H1 (cell line): ENCODE data around the gene CYP46A1. TPM values are rescaled to one million over a fixed set of nuclear protein-coding genes. Genes with fewer than 3 reads are reported as not detected.

Source experiments
- CTCF ChIA-PET: fragments of 300-600 bp; sonication (Branson Sonifier 250); formaldehyde crosslinking; loops from one replicate; lab custom pipeline; 2021; ENCODE audit not compliant: partially characterized antibody; lab: Charles Lee
- POLR2A ChIA-PET: fragments of 300-600 bp; sonication (Branson Sonifier 250); formaldehyde crosslinking; loops from one replicate; lab custom pipeline; 2021; ENCODE audit warnings: inconsistent platforms; ENCODE audit not compliant: partially characterized antibody; lab: Charles Lee
- DNase-seq, 2 experiments: peaks; one replicate each; pipeline versions ENCODE4 v3.0.0 to v3.0.0-alpha.2; 2010 to 2022; ENCODE audit warnings: low spot score in 2 of 2, low read depth in 1 of 2, mixed read lengths in 1 of 2
- FAIRE-seq: peaks from 2 replicates; lab custom pipeline; 2011; peaks lifted over from hg19 to GRCh38; lab: Jason Lieb, UNC
- H2AFZ ChIP-seq: 2 replicates; pipeline ENCODE4 v1.8.1; 2012; ENCODE audit warnings: low read length, inconsistent platforms
- H2AK5ac ChIP-seq: 2 replicates; pipeline ENCODE4 v1.6.1; 2013; ENCODE audit warnings: low read depth, low read length
- H2BK120ac ChIP-seq: replicated peaks from 2 replicates; pipeline ENCODE3; 2013; ENCODE audit warnings: low read depth, low read length, inconsistent platforms
- H2BK12ac ChIP-seq: 2 replicates; pipeline ENCODE4 v1.6.1; 2013; ENCODE audit warnings: low read depth, low read length
- H2BK15ac ChIP-seq: 2 replicates; pipeline ENCODE4 v1.6.1; 2013; ENCODE audit warnings: low read length
- H2BK20ac ChIP-seq: 2 replicates; pipeline ENCODE4 v1.6.1; 2013; ENCODE audit warnings: low read length
- H2BK5ac ChIP-seq: 2 replicates; pipeline ENCODE4 v1.6.1; 2013; ENCODE audit warnings: low read depth, low read length
- H3K14ac ChIP-seq: 2 replicates; pipeline ENCODE4 v1.6.1; 2013; ENCODE audit warnings: inconsistent platforms; ENCODE audit not compliant: insufficient read length
- H3K18ac ChIP-seq: 2 replicates; pipeline ENCODE4 v1.6.1; 2013; ENCODE audit warnings: low read length; ENCODE audit errors: extremely low read depth
- H3K23ac ChIP-seq: 2 replicates; pipeline ENCODE4 v1.6.1; 2013; ENCODE audit warnings: inconsistent platforms; ENCODE audit not compliant: insufficient read length
- H3K23me2 ChIP-seq: 2 replicates; pipeline ENCODE4 v1.6.1; 2013; ENCODE audit warnings: low read depth, low read length
- H3K27ac ChIP-seq: 2 replicates; pipeline ENCODE4 v1.6.1; 2011; ENCODE audit warnings: low read depth, low read length, inconsistent platforms
- H3K27me3 ChIP-seq, 4 experiments: replicated peaks in 1 of 4; 1 replicate in 1 of 4; 2 replicates in 3 of 4; pipeline versions ENCODE4 v1.6.1 to v1.8.1; 2011 to 2013; ENCODE audit warnings: low read length in 3 of 4, mild to moderate bottlenecking in 3 of 4, inconsistent platforms in 2 of 4, mixed read lengths in 2 of 4, moderate library complexity in 1 of 4; ENCODE audit not compliant: control insufficient read depth in 3 of 4, insufficient read depth in 3 of 4; ENCODE audit errors: extremely low read depth in 1 of 4
- H3K36me3 ChIP-seq, 4 experiments: 2 replicates each; pipeline versions ENCODE4 v1.6.1 to v1.8.1; 2011 to 2013; ENCODE audit warnings: mild to moderate bottlenecking in 4 of 4, low read length in 3 of 4, moderate library complexity in 2 of 4, control low read depth in 1 of 4, inconsistent platforms in 1 of 4; ENCODE audit not compliant: insufficient read depth in 4 of 4, control insufficient read depth in 2 of 4
- H3K4ac ChIP-seq: replicated peaks from 2 replicates; pipeline ENCODE3; 2013; ENCODE audit warnings: low read length, low read depth, mixed read lengths, inconsistent platforms; ENCODE audit not compliant: insufficient read length
- H3K4me1 ChIP-seq, 4 experiments: replicated peaks in 1 of 4; 1 replicate in 1 of 4; 2 replicates in 3 of 4; pipeline versions ENCODE4 v1.6.1 to v1.8.1; 2011 to 2013; ENCODE audit warnings: low read length in 3 of 4, inconsistent platforms in 2 of 4, mixed read lengths in 1 of 4; ENCODE audit not compliant: insufficient read depth in 4 of 4, control insufficient read depth in 3 of 4
- H3K4me2 ChIP-seq, 2 experiments: 2 replicates each; pipeline versions ENCODE4 v1.6.1 to v1.8.1; 2011 to 2013; ENCODE audit warnings: low read depth in 2 of 2, low read length in 2 of 2, control low read depth in 1 of 2, inconsistent platforms in 1 of 2, mild to moderate bottlenecking in 1 of 2; ENCODE audit not compliant: insufficient read depth in 1 of 2
- H3K4me3 ChIP-seq, 4 experiments: fragments of 200-600, 300-600 bp in 1 of 4; sonication (generic), shearing (Covaris generic), sonication (Bioruptor Twin) in 1 of 4; 2 replicates each; pipeline versions ENCODE4 v1.5.1 to v1.8.1; 2011 to 2016; ENCODE audit warnings: low read length in 4 of 4, low read depth in 3 of 4, control low read depth in 2 of 4, inconsistent platforms in 2 of 4, mild to moderate bottlenecking in 2 of 4, mixed read lengths in 1 of 4, moderate library complexity in 1 of 4; ENCODE audit not compliant: insufficient read depth in 2 of 4; ENCODE audit errors: extremely low read depth in 1 of 4
- H3K56ac ChIP-seq: replicated peaks from 2 replicates; pipeline ENCODE3; 2013; ENCODE audit warnings: low read depth, mild to moderate bottlenecking, mixed read lengths, low read length, inconsistent platforms; ENCODE audit not compliant: insufficient read length
- H3K79me1 ChIP-seq: 2 replicates; pipeline ENCODE4 v1.6.1; 2013; ENCODE audit warnings: low read depth, low read length, control low read depth
- H3K79me2 ChIP-seq, 2 experiments: 2 replicates each; pipeline versions ENCODE4 v1.6.1 to v1.8.1; 2012 to 2013; ENCODE audit warnings: low read length in 2 of 2, mild to moderate bottlenecking in 2 of 2, inconsistent platforms in 1 of 2; ENCODE audit not compliant: insufficient read depth in 2 of 2, control insufficient read depth in 1 of 2
- H3K9ac ChIP-seq, 4 experiments: replicated peaks in 1 of 4; 1 replicate in 1 of 4; 2 replicates in 3 of 4; pipeline versions ENCODE4 v1.6.1 to v1.8.1; 2011 to 2013; ENCODE audit warnings: low read depth in 3 of 4, low read length in 3 of 4, control low read depth in 2 of 4, mild to moderate bottlenecking in 2 of 4, moderate library complexity in 2 of 4, inconsistent platforms in 1 of 4; ENCODE audit errors: extremely low read depth in 1 of 4
- H3K9me3 ChIP-seq, 2 experiments: 2 replicates each; pipeline versions ENCODE4 v1.6.1 to v1.8.1; 2012 to 2013; ENCODE audit warnings: mild to moderate bottlenecking in 2 of 2, moderate library complexity in 2 of 2, control low read depth in 1 of 2, inconsistent platforms in 1 of 2, low read depth in 1 of 2, low read length in 1 of 2, mixed read lengths in 1 of 2; ENCODE audit not compliant: insufficient read depth in 2 of 2
- H4K20me1 ChIP-seq, 2 experiments: replicated peaks in 1 of 2; 2 replicates each; pipeline versions ENCODE3 to v1.8.1; 2011 to 2013; ENCODE audit warnings: inconsistent platforms in 2 of 2, low read length in 2 of 2, mild to moderate bottlenecking in 1 of 2; ENCODE audit not compliant: insufficient read depth in 2 of 2, control insufficient read depth in 1 of 2
- H4K5ac ChIP-seq: 2 replicates; pipeline ENCODE4 v1.6.1; 2013; ENCODE audit warnings: low read length, low read depth, mixed read lengths, inconsistent platforms; ENCODE audit not compliant: insufficient read length
- H4K8ac ChIP-seq: 2 replicates; pipeline ENCODE4 v1.8.0; 2013; ENCODE audit warnings: mild to moderate bottlenecking, moderate library complexity, low read length, inconsistent platforms; ENCODE audit not compliant: insufficient read depth; ENCODE audit errors: extremely low read depth
- H4K91ac ChIP-seq: replicated peaks from 2 replicates; pipeline ENCODE3; 2013; ENCODE audit warnings: low read length, mixed read lengths, inconsistent platforms; ENCODE audit not compliant: insufficient read length
- ATF2 ChIP-seq: IDR thresholded peaks from 2 replicates; pipeline ENCODE4 v1.6.1; 2012; ENCODE audit warnings: low read length, inconsistent platforms
- EGR1 ChIP-seq: IDR thresholded peaks from 2 replicates; pipeline ENCODE4 v1.6.1; 2011; ENCODE audit warnings: low read depth, low read length, borderline replicate concordance
- HDAC6 ChIP-seq: IDR thresholded peaks from one replicate; pipeline ENCODE4 v1.7.1; 2012; ENCODE audit warnings: low read depth, mild to moderate bottlenecking, inconsistent platforms, low read length, moderate library complexity
- RNF2 ChIP-seq: fragments of 200-900, 300-1000 bp; sonication (generic); IDR thresholded peaks from 2 replicates; pipeline ENCODE4 v1.7.1; 2016; ENCODE audit warnings: borderline replicate concordance, low read depth, mild to moderate bottlenecking, antibody characterized with exemption, low read length; ENCODE audit not compliant: poor library complexity, severe bottlenecking; ENCODE audit errors: missing control alignments
- SAP30 ChIP-seq: fragments of 300-600 bp; sonication (generic); IDR thresholded peaks from 2 replicates; pipeline ENCODE4 v1.7.1; 2012; ENCODE audit warnings: low read length, moderate library complexity, mild to moderate bottlenecking, inconsistent platforms; ENCODE audit not compliant: insufficient read depth, insufficient replicate concordance
- SP1 ChIP-seq: IDR thresholded peaks from 2 replicates; pipeline ENCODE4 v1.6.1; 2011; ENCODE audit warnings: low read depth, low read length
- SRF ChIP-seq: IDR thresholded peaks from 2 replicates; pipeline ENCODE4 v1.6.1; 2011; ENCODE audit warnings: mild to moderate bottlenecking, low read depth, low read length, moderate library complexity
- SUZ12 ChIP-seq: fragments of 200-600 bp; sonication (generic); IDR thresholded peaks from 2 replicates; pipeline ENCODE4 v1.6.1; 2012; ENCODE audit warnings: mild to moderate bottlenecking, inconsistent platforms, low read length, moderate library complexity, mixed read lengths
- WGBS, 2 experiments: shearing (Covaris generic) in 1 of 2; methylation state at CpG; one replicate each; pipeline versions ENCODE4 v1.1.6 to v1.1.7; 2013 to 2015; ENCODE audit warnings: low lambda C conversion rate in 2 of 2, mixed read lengths in 2 of 2, inconsistent platforms in 1 of 2, low coverage in 1 of 2, missing lambda C conversion rate in 1 of 2; ENCODE audit not compliant: insufficient replicate concordance in 2 of 2, insufficient coverage in 1 of 2, insufficient read length in 1 of 2; ENCODE audit errors: extremely low coverage in 1 of 2, missing lambda C conversion rate in 1 of 2; 5-methylcytosine and 5-hydroxymethylcytosine counted together
- polyA plus RNA-seq, 7 experiments: library from polyadenylated mRNA; depleted of rRNA in 3 of 7; stranded (reverse) in 5 of 7; unstranded in 2 of 7; fragments of >200 nt in 5 of 7; fragments of 200-250 nt in 2 of 7; gene quantifications; 1 replicate in 5 of 7; 2 replicates in 1 of 7; 4 replicates in 1 of 7; pipeline versions ENCODE4 v1.2.1 to v1.2.3, GENCODE V29; 2011 to 2013; ENCODE audit warnings: missing spikeins in 2 of 7, mixed read lengths in 2 of 7
- total RNA-seq: library from RNA; stranded (reverse); fragmentation: NEBNext Ultra II Directional; extraction: Animal tissue kit (Norgen Biotek cat#: 25700); gene quantifications from 2 replicates; pipeline ENCODE4 v1.2.1, GENCODE V29; 2021

The CYP46A1 gene
- total and polyA plus RNA-seq, 2 of the 8 experiments (the other 6 are each of a cell fraction or from before 2014, with no cell fraction given) = 0.41 to 1.3 TPM

- Histone ChIP-seq H4K8ac (no peak overlapping the region), H3K27me3 (no peaks in the 10 kb centered on the region; a peak in 1 of 7 replicates), H2AK5ac (0 out of 2 replicates have a peak overlapping the region, but pooled peaks have one; percentile 44), H4K5ac (no peak overlapping the region), H3K23ac (no peak overlapping the region), H3K4me3 (no peak overlapping the region), H4K20me1 (no peaks in the 10 kb centered on the region), H3K9me3 (no peaks in the 10 kb centered on the region), H3K14ac (no peak overlapping the region), H2AFZ (no peak overlapping the region), H3K4me1 (no peaks in the 10 kb centered on the region), H3K18ac (no peak overlapping the region; the same call in 1 of the 2 replicates), H2BK12ac (0 out of 2 replicates have a peak overlapping the region, but pooled peaks have one; percentile 27), H3K4me2 (no peak overlapping the region), H2BK5ac (no peak overlapping the region), H3K79me2 (no peaks in the 10 kb centered on the region), H3K9ac (no peak overlapping the region), H2BK20ac (no peak overlapping the region), H3K4ac (no peak overlapping the region), H4K91ac (no peak overlapping the region), H3K23me2 (no peaks in the 10 kb centered on the region), H3K27ac (no peak overlapping the region), H3K36me3 (no peaks in the 10 kb centered on the region), H3K79me1 (no peaks in the 10 kb centered on the region), H2BK15ac (peak overlapping the region; percentile 40; the same call in 1 of the 2 replicates), H2BK120ac (no peak overlapping the region), H3K56ac (no peak overlapping the region)
- TF ChIP-seq EGR1 (no peak), HDAC6 (no peak), SP1 (no peak), RNF2 (no peak), SAP30 (no peak), SRF (no peak), SUZ12 (no peak), ATF2 (no peak)
- DNase-seq (no peak), FAIRE-seq (no peak)
- ChIA-PET CTCF (interaction anchor here (1.1 to 1.2 kb wide), 2 partner anchors 28 to 36 kb away, joined by 3 to 4 read pairs; no protein-coding TSS in a partner anchor), POLR2A (no interaction called here)
- 92% methylated on average over 32 of the region's 32 CpGs; no CpG with 5 or more reads in 1 of the 2 experiments for WGBS, 2 experiments
Observed at GRCh38 chr14:99651953-99652746, 31.9 kb upstream of the CYP46A1 start.
